ENCODE measurements around the gene SEMA3A. TPM values are rescaled to one million over a fixed set of nuclear protein-coding genes. Genes with fewer than 3 reads are reported as not detected.
A peak's percentile ranks its signal among the peaks of the same experiment; 100 is the strongest.

The SEMA3A gene
- total RNA-seq, 1 experiment from 2014 or later, result 43.3 TPM

DNA sequence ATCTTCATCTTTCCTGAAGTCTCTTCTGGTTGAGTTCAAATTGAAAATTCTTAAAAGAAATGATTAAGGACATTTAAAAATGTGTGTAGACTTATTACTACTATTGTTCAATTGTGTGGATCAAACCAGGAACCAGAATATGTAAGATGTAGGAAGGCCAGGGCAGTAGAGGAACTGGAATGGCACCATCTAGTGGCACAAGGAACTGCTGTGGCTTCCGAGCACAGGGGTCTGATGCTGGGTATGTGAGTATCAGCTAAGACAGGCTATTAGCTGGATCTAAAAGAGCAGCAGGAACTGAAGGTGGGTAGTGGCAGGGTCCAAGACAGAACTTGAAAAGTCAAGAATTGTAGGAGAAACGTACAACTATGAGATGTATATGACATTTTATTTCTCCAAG lies 247.3 kb downstream of the SEMA3A start:
- no peaks in the 10 kb centered on the region for H3K4me1 ChIP-seq (ENCODE audit: control insufficient read depth, insufficient read depth, low read length)
- in situ Hi-C loops (cut with HindIII; ENCODE audit: low pct_unique_long_range_greater_than_20kb, low sequenced_read_pairs) (no loop called here), intact Hi-C loops (cut with micrococcal nuclease; ENCODE audit: unreplicated experiment) (no loop called here)
- no peak overlapping the region for H3K4me3 ChIP-seq (ENCODE audit: low read depth in 2 of 2, low read length in 2 of 2)
- no peaks in the 10 kb centered on the region for H3K9me3 ChIP-seq (ENCODE audit: control insufficient read depth, insufficient read depth, low read depth, low read length)
- ChIA-PET CTCF (interaction anchor here (0.6 kb wide), 1 partner anchor 1989 kb away, joined by 3 read pairs; no protein-coding TSS in a partner anchor), POLR2A (no interaction called here)
- no peak overlapping the region for H3K27ac ChIP-seq (ENCODE audit: low read length)
- no peaks in the 10 kb centered on the region for H3K27me3 ChIP-seq (ENCODE audit: control insufficient read depth, insufficient read depth, low read length)
- ATAC-seq (no peak), DNase-seq (ENCODE audit: low read depth, low spot score) (no peak)
- BruUV-seq (replicated peaks), result no TSS peak
- H3K36me3 ChIP-seq (ENCODE audit: control insufficient read depth, insufficient read depth, low read length), result no peaks in the 10 kb centered on the region
- no peak for TF ChIP-seq TCF7L2 (IDR thresholded peaks at IDR 0.05; ENCODE audit: low read depth, low read length)
- TF ChIP-seq POLR2AphosphoS5 (IDR thresholded peaks at IDR 0.05; ENCODE audit: low read depth, low read length), result no peak
- TF ChIP-seq CTCF (IDR thresholded peaks at IDR 0.05), result peak; percentile 72
- no peak for TF ChIP-seq SIN3A (IDR thresholded peaks at IDR 0.05; ENCODE audit: borderline replicate concordance, insufficient read depth, low read depth, low read length)
- no peak for TF ChIP-seq REST (IDR thresholded peaks at IDR 0.05; ENCODE audit: insufficient read depth in 1 of 2, low read depth in 2 of 2, low read length in 1 of 2)

DNA sequence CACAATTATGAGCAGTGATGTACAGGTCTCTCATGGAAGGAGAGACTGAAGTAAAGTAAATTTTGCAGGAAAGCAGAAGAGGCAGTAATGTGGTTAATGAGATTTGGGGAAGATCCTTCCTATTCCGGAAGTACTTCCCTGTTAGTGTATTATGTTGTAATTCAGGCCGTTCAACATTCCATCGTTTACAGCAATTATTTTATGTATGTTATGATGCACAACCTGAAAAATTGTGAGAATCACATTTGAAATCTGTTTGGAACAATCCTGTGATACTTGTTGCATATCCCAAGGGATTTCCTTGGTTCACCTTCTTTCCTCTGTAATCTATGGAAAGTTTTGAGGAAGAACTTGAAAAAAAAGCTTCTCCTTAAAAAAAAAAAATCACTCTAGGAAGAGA lies 247.8 kb downstream of the SEMA3A start:
- TF ChIP-seq TCF7L2 (IDR thresholded peaks at IDR 0.05; ENCODE audit: low read depth, low read length) (no peak), REST (IDR thresholded peaks at IDR 0.05; ENCODE audit: insufficient read depth in 1 of 2, low read depth in 2 of 2, low read length in 1 of 2) (no peak)
- Histone ChIP-seq H3K27me3 (ENCODE audit: control insufficient read depth, insufficient read depth, low read length) (no peaks in the 10 kb centered on the region), H3K36me3 (ENCODE audit: control insufficient read depth, insufficient read depth, low read length) (no peaks in the 10 kb centered on the region), H3K27ac (ENCODE audit: low read length) (no peak overlapping the region), H3K9me3 (ENCODE audit: control insufficient read depth, insufficient read depth, low read depth, low read length) (no peaks in the 10 kb centered on the region), H3K4me3 (ENCODE audit: low read depth in 2 of 2, low read length in 2 of 2) (no peak overlapping the region), H3K4me1 (ENCODE audit: control insufficient read depth, insufficient read depth, low read length) (no peaks in the 10 kb centered on the region)
- in situ Hi-C loops (cut with HindIII; ENCODE audit: low pct_unique_long_range_greater_than_20kb, low sequenced_read_pairs) (no loop called here), intact Hi-C loops (cut with micrococcal nuclease; ENCODE audit: unreplicated experiment) (no loop called here)
- no peak for DNase-seq (ENCODE audit: low read depth, low spot score)
- ChIA-PET CTCF (no interaction called here), POLR2A (no interaction called here)
- no TSS peak for BruUV-seq (replicated peaks)
- no peak for ATAC-seq

Data from Panc1 (cell line).